GM21367 (cell line): Measurements from ENCODE around the gene NDUFS7.

Experiments
- ATAC-seq: cut with Tn5 transposase; IDR thresholded peaks from one replicate; pipeline ENCODE4 v1.9.1; 2021; ENCODE audit not compliant: unreplicated experiment

NDUFS7 gene

GRCh38 chr19:1364070-1364704 is 19.5 kb upstream of the NDUFS7 start:
- no peak for ATAC-seq

- no peak for ATAC-seq
Measured at GRCh38 chr19:1365319-1366269, 18.1 kb upstream of the NDUFS7 start.

GRCh38 chr19:1366296-1366695 is 17.4 kb upstream of the NDUFS7 start:
- ATAC-seq: no peak

GRCh38 chr19:1366899-1367870 is 16.5 kb upstream of the NDUFS7 start:
- ATAC-seq: no peak

GRCh38 chr19:1369214-1369805 is 14.4 kb upstream of the NDUFS7 start:
- ATAC-seq: no peak

DNA sequence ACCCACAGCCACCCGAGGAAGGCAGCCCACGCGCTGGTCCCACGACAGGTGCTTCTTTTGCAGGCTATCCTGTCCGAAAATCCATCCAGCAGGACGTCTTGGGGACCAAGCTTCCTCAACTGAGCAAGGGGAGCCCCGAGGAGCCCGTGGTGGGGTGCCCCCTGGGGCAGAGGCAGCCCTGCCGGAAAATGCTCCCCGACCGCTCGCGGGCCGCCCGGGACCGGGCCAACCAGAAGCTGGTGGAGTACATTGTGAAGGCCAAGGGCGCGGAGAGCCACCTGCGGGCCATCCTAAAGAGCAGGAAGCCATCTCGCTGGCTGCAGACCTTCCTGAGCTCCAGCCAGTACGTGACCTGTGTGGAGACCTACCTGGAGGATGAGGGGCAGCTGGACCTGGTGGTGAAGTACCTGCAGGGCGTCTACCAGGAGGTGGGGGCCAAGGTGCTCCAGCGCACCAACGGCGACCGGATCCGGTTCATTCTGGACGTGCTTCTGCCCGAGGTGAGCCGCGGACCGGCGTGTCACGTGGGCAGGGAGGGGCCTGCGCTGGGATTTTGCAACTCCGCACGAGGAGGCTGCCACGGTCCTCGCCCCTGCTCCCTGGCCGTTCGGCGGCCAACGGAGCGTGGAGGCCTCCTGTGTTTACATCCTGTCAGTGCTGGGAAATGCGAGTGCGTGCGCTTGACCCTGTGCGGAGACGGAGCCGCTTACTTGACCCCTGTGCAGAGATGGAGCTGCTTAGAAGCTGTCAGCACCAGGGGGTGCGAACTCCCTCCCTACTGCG is 12.9 kb upstream of the NDUFS7 start:
- ATAC-seq: no peak

DNA sequence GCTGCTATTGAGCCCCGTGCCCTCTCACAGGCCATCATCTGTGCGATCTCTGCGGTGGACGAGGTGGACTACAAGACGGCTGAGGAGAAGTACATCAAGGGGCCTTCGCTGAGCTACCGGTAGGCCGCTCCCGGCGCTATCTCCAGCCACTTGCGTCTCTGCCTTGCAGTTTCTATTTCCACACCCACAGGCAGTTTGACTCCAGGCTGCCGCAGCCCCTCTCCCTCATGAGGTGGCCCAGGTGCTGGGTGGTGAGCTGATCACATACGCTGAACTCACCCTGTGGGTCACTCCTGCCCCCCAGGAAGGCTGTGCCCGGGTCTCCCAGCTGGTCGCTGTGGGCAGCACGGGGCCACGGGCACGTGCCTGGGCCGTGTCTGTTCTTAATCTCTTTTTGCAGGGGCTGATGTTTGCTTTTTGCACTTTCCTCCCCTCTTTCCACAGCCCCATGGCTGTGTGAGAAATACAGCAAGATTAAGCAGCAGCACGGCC is 10.6 kb upstream of the NDUFS7 start:
- no peak for ATAC-seq

GRCh38 chr19:1373534-1374249 is 10.0 kb upstream of the NDUFS7 start:
- no peak for ATAC-seq

- no peak for ATAC-seq
Measured at GRCh38 chr19:1374250-1374577, 9.5 kb upstream of the NDUFS7 start.

- ATAC-seq: no peak
Measured at GRCh38 chr19:1376415-1376805, 7.3 kb upstream of the NDUFS7 start.

DNA sequence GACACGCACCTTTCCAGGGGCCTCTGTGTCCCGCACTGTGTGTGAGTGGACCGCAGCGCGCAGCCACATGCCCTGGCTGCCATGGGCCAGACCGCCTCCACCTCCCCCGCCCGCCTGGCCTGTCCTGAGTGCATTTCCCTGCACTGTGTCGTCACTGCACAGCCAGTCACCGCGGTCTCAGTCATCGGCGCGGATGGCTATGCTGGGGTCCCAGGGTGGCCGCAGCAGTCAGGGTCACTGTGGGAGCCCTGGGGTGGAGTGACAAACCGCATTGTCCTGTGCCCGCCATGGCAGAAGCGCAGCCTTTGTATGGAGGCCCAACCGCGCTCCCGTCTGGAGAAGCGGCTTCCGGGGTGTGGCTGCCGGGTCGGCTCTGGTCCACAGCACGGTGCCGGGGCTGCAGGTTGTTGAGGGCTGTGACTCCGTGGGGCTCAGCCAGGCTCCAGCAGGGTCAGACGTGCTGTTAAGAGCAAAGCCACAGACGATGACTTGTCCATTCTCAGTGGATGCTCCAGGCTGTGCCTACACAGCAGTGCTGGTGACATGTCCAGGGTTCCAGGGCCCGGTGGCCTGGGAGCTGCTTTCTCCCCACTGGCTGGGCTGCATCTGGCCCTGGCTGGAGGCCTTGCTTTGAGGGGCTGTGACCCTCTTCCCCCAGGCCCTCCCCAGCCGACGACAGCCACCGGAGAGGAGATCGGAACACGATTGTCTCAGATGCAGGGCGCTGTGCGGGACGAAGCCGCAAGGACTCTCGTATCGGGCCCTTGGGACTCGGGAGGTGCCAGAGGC is 6.3 kb upstream of the NDUFS7 start:
- no peak for ATAC-seq

- no peak for ATAC-seq
Measured at GRCh38 chr19:1377965-1378785, 5.5 kb upstream of the NDUFS7 start.

GRCh38 chr19:1379126-1379905 is 4.4 kb upstream of the NDUFS7 start:
- ATAC-seq: no peak

DNA sequence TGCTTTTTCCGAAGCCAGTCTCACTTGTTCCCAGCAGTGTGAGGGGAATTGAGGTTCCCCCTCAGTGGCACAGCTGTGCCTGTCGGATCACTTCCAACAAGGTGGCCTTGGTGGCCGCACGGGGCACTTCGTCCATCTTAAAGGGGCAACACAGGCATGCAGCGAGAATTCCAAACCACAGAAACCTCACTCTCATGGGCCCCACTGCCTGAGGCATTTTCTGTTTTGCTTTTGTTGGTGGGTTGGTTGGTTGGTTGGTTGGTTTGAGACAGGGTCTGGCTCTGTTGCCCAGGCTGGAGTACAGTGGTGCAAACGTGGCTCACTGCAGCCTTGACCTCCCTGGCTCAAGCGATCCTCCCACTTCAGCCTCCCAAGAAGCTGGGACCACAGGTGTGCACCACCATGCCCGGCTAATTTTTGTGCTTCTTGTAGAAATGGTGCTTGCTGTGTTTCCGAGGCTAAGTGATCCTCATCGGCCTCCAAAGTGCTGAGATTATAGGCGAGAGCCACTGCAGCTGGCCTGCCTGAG is 3.7 kb upstream of the NDUFS7 start:
- ATAC-seq: no peak

- ATAC-seq: no peak
Measured at GRCh38 chr19:1382250-1382649, 1.5 kb upstream of the NDUFS7 start.

- ATAC-seq: no peak
Measured at GRCh38 chr19:1383017-1383311, 743 bp upstream of the NDUFS7 start.

DNA sequence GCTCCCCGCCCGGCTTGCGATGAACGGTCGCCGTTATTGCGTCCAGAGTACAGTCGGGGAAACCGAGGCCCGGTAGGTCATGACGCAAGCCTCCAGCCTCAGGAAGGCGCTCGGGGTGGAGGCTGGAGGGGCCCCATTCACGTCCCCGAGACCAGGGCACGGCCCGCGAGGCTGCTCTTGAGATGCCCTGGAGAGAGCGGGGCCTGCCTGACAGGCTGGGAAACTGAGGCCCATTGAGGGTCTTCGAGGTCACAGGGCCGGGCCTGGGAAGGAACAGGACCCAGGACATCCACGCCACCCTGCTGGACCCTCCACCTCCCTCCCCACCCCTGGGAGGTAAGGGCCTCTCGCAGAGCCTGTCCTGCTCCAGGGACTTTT is 367 bp downstream of the NDUFS7 start:
- no peak for ATAC-seq
